Cardiac muscle cell (in vitro differentiated cells and primary cell): ENCODE data around the gene HSPB1. TPM values are rescaled to one million over a fixed set of nuclear protein-coding genes. Genes with fewer than 3 reads are reported as not detected.

ENCODE experiments used
- DNase-seq, 2 donors: peaks; one replicate each; pipeline versions ENCODE4 v3.0.0 to v3.0.0-alpha.2; 2010 to 2017; ENCODE audit warnings: low read depth in 1 of 2, low spot score in 1 of 2
- H3K27ac ChIP-seq: fragments of 200-600 bp; sonication (generic); 2 replicates; pipeline ENCODE4 v1.5.1; 2016
- H3K27me3 ChIP-seq: fragments of 200-600 bp; sonication (generic); 2 replicates; pipeline ENCODE4 v1.6.0; 2016; ENCODE audit warnings: control low read depth
- H3K36me3 ChIP-seq: fragments of 200-600 bp; sonication (generic); 2 replicates; pipeline ENCODE4 v1.5.1; 2016; ENCODE audit warnings: control low read depth
- H3K4me1 ChIP-seq: fragments of 200-600 bp; sonication (generic); 2 replicates; pipeline ENCODE4 v1.8.1; 2017; ENCODE audit warnings: low read depth, mild to moderate bottlenecking, mixed run types
- H3K4me3 ChIP-seq: fragments of 200-600 bp; sonication (generic); 2 replicates; pipeline ENCODE4 v1.5.1; 2016; ENCODE audit warnings: mild to moderate bottlenecking
- H3K9me3 ChIP-seq: fragments of 200-600 bp; sonication (generic); 2 replicates; pipeline ENCODE4 v1.5.1; 2017; ENCODE audit warnings: low read depth, mild to moderate bottlenecking, control low read depth
- CTCF ChIP-seq: IDR thresholded peaks from 2 replicates; pipeline ENCODE4 v1.5.1; 2012; ENCODE audit warnings: low read depth, mild to moderate bottlenecking, low read length
- polyA plus RNA-seq: library from polyadenylated mRNA; unstranded; fragments of >200 nt; fragmentation: Nextera tagmentation; extraction: Ambion mirVana; gene quantifications from 2 replicates; pipeline ENCODE4 v1.2.1, GENCODE V29; 2016
- total RNA-seq: library from RNA; depleted of rRNA; stranded (reverse); fragments of >200 nt; gene quantifications from 2 replicates; pipeline ENCODE4 v1.2.3, GENCODE V29; 2016

Gene HSPB1
- total and polyA plus RNA-seq, 2 experiments from 2014 or later: 1,267 to 3,793 TPM

DNA sequence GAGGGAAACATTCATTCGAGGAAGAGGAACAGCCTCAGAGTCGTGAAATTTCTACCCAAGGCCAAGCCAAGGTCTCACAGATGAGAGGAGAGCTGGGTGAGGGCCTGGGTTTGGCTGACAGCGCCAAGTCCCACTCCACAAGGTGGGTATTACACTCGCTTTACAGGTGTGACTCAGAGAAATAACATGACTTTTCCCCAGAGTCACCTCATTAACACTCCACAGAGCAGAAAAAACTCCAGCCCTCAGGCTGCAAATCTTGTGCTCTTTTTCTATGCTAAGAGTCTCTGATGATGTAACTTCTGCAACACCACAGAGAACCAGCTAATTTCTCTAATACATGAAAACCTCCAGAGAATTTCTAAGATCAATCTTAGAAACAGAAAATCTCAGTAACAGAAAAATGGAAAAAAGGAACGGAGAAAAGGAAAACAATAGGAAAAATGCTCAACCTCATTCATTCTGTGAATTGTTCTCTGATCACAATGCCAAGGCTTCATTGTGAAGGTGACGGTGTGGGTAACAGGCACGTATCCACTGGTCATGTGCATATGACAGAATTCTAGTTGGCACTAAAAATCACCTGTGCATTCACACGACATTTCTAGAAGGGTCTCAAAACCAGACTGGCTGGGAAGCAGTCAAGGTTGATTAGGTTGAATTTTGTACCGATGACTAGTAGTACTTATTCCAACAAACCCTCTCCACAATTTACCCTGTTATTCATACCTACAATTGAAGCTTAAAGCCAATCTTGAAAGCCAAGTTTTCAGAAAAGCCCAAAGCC is 36.0 kb downstream of the HSPB1 start:
- no peaks in the 10 kb centered on the region for H3K27me3 ChIP-seq
- no peak overlapping the region for H3K4me3 ChIP-seq
- H3K9me3 ChIP-seq: no peaks in the 10 kb centered on the region
- no peak for TF ChIP-seq CTCF
- H3K36me3 ChIP-seq: no peaks in the 10 kb centered on the region
- peaks cover 54% of the 10 kb centered on the region for H3K4me1 ChIP-seq
- DNase-seq: no peak
- H3K27ac ChIP-seq: peak overlapping the region; percentile 80

DNA sequence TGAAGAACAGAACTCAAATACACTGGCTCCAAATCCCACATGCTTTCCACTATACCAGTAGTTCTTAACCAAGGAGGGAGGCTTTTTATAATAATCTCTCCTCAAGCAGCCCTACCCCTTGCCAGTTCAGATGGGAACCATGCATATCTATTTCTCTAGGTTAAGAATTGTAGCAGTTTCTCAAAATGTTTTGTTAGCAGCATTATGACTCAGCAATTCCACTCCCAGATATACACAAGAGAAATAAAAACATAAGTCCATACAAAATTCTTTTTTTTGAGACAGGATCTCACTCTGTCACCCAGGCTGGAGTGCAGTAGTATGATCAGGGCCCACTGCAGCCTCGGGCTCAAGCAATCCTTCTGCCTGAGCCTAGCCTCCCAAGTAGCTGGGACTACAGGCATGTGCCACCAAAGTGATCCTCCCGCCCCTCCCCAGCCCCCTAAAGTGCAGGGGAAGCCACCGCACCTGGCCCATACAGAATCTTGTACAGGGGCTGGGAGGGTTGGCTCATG is 38.2 kb downstream of the HSPB1 start:
- no peak for TF ChIP-seq CTCF
- peak overlapping the region; percentile 17 for H3K27ac ChIP-seq

DNA sequence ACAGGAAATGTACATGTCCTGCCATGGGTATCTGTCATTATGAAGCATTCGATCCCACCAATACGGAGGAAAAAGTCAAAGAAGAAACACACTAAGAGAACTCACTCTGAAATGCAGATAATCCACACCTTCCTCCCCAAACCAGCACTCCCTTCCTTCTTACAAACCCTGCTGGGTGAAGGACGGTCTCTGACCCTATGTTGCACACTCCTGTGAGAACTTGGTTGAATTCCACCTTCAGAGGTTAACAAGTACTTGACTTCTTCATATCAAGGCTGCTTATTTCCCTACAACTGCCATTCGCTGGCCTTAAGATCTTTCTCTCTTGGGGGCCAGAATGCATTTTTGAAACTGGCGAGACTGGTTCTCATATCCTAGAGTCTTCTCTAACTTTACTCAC is 39.7 kb downstream of the HSPB1 start:
- Histone ChIP-seq H3K27me3 (no peaks in the 10 kb centered on the region), H3K4me1 (peaks cover 23% of the 10 kb centered on the region), H3K27ac (peak overlapping the region; percentile 75), H3K36me3 (peaks cover 13% of the 10 kb centered on the region), H3K4me3 (no peak overlapping the region), H3K9me3 (no peaks in the 10 kb centered on the region)
- peak in 1 of 2 donors; percentile 47 for DNase-seq
- no peak for TF ChIP-seq CTCF

More for the DNA sequence above, 38.2 kb downstream of the HSPB1 start:
- Histone ChIP-seq H3K9me3 (no peaks in the 10 kb centered on the region), H3K27me3 (no peaks in the 10 kb centered on the region), H3K36me3 (no peaks in the 10 kb centered on the region), H3K4me1 (peaks cover 34% of the 10 kb centered on the region), H3K4me3 (no peak overlapping the region)
- peak in 1 of 2 donors; percentile 82 for DNase-seq

DNA sequence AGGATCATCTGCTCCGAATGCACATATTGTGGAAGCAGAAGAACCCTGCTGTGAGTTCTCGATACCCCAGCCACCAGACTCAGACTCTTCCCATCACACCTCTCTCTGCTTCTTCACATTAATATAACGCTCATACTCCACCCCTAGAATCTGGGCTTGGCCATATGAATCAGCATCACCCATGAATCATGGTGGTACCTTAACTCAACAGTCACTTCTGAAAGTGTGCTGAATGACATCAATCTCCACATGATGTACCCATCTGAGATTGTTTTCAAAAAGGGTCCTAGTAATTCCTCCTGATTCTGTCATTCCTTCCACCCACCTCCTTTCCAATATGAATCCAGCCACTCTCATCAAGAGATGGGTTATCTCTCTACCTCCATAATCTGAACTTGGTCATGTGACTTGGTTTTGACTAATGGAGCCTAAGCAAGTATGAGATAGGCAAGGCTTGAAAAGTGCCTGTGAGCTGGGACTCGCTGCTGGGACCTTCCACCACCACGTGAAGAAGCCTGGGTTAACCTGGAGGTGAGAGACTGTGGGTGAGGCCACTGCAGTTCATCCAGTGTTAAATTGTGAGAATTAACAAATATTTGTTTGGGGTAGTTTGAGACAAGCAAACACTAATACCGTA is 40.9 kb downstream of the HSPB1 start:
- no peaks in the 10 kb centered on the region for H3K9me3 ChIP-seq
- H3K27me3 ChIP-seq: no peaks in the 10 kb centered on the region
- peak overlapping the region; percentile 75 for H3K27ac ChIP-seq
- TF ChIP-seq CTCF: no peak
- DNase-seq: no peak
- H3K36me3 ChIP-seq: peaks cover 15% of the 10 kb centered on the region
- H3K4me1 ChIP-seq: peaks cover 18% of the 10 kb centered on the region
- no peak overlapping the region for H3K4me3 ChIP-seq

- H3K4me1 ChIP-seq: peaks cover 14% of the 10 kb centered on the region
- no peak overlapping the region for H3K4me3 ChIP-seq
- no peak for DNase-seq
- H3K27ac ChIP-seq: peak overlapping the region; percentile 75
- TF ChIP-seq CTCF: no peak
- H3K27me3 ChIP-seq: no peaks in the 10 kb centered on the region
- peaks cover 20% of the 10 kb centered on the region for H3K36me3 ChIP-seq
- H3K9me3 ChIP-seq: no peaks in the 10 kb centered on the region
Measured at GRCh38 chr7:76343931-76344321, 41.5 kb downstream of the HSPB1 start.
